COLO829 (cell line): ENCODE measurements around the gene UBXN6.

ENCODE experiments used
- DNase-seq: peaks from one replicate; pipeline ENCODE4 v3.0.0; 2012; ENCODE audit warnings: low spot score

Gene UBXN6

DNA sequence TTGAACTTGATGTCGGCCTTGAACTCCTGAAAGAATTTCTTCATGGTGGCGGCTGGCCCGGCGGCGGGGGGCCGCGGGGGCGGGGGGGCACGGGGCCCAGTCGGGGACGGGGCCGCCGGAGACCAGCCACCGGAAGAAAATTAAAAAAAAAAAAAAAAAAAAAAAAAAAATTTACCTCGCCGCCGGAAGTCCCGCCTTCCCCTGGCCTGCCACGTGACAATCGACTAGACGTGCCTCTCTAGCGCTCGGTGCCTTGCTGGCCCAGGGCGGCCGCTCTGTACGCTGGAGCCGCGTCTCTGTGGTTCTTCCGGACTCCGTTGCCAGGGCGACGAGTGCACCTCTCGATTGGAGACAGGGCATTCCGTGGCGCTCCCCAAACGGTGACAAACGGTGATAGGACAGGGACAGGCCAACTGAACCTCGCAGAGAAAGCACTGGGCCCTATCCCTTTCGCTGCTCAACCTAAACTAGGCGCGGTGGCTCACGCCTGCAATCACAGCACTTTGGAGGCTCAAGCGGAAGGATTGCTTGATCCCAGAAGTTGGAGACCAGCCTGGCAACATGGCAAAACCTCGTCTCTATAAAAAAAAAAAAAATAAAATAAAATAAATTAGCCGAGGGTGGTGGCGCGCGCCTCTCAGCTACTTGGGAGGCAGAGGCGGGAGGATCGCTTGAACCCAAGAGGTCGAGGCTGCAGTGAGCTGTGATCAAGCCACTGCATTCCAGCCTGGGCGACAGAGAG is at the start of gene UBXN6:
Gene UBXN6, minus strand, starts transcription at position 141 of the 742 bp plus-strand sequence. Its CDS starts 97 bp downstream, at position 44.
- peak; percentile 98 for DNase-seq

GRCh38 chr19:4507150-4507452 is 49.5 kb upstream of the UBXN6 start:
- no peak for DNase-seq

DNA sequence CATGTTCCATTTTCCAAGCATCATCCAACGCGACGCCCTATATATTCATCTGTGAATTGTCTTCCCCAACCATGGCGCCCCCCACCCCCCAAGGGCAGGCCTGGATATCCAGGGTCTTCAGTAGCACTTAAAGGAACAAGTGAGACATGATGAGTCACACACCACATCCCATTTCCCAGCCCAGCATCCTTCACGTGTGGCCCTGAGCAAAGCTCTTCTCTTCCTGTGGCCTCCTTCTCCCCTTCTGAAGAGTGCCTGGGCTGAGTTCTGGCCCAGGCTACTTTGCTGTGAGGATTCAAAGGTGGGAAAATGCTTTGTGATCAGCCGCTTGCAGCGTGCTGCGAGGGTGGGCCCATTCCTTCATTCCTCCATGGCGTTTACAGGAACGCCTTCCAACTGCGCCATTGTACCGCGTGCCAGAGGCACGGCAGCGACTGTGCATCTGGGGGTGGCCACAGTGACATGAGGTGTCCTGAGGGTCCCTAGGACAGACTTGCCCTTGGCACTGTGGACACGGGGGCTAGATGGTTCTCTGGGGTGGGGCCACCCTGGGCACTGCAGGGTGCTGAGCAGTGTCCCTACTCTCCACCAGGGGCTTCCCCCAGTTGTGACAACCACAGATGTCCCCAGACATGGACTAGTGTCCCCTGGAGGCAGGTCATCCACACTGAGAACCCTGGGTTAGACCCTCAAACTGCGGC is 49.0 kb upstream of the UBXN6 start:
- DNase-seq = peak; percentile 45

GRCh38 chr19:4505570-4506448 is 48.2 kb upstream of the UBXN6 start:
- no peak for DNase-seq

- DNase-seq = no peak
Measured at GRCh38 chr19:4504891-4505569, 47.4 kb upstream of the UBXN6 start.

GRCh38 chr19:4504297-4504701 is 46.7 kb upstream of the UBXN6 start:
- DNase-seq = no peak

GRCh38 chr19:4503825-4504170 is 46.2 kb upstream of the UBXN6 start:
- DNase-seq = no peak

DNA sequence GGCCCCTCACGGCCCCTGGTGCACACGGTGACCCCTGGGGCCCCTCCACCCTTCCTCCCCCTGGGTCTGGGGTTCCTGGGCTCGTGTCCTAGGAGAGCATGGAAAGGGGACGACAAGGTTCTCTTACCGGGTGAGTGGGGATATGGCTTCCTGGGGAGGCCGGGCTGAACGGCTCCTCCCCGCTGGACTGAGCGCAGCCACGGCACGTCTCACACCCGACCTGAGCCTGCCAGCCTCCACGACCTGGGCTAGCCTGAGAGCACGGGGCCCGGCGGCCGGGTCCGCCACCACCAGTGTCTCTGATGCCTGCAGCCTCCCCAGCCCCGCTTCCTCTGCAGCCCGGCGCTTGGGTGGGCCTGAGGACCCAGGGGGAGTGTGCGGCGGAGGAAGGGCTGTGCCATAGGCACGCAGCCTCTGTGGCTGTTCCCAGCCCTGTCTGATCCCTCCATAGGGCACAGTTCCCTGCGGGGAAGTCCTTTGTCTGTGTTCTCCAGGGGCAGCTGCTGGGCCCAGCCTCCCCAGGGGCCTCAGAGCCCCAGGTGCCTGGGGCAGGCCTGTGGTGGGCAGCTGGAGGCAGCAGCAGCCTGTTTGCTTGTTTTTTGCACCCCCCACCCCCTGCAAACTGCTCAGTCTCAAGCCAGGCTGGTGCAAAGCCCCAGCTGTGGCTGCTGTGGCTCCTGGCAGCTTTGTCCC is 45.7 kb upstream of the UBXN6 start:
- no peak for DNase-seq

- DNase-seq = no peak
Measured at GRCh38 chr19:4502282-4503131, 44.9 kb upstream of the UBXN6 start.

DNA sequence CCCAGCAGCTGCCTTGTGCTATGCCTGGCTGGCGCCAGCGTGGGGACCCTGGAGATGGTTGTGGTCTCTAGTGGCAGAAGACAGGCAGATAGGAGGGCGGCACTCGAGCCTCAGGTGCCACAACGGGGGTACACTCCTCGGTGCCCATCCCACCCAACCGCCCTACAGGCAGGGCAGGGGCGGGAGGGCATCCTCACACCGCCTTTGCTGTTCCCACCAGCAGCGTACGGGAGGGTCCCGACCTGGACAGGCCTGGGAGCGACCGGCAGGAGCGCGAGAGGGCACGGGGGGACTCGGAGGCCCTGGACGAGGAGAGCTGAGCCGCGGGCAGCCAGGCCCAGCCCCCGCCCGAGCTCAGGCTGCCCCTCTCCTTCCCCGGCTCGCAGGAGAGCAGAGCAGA is 44.1 kb upstream of the UBXN6 start:
- no peak for DNase-seq

GRCh38 chr19:4500841-4501591 is 43.4 kb upstream of the UBXN6 start:
- no peak for DNase-seq

GRCh38 chr19:4499855-4500254 is 42.3 kb upstream of the UBXN6 start:
- DNase-seq = no peak

DNA sequence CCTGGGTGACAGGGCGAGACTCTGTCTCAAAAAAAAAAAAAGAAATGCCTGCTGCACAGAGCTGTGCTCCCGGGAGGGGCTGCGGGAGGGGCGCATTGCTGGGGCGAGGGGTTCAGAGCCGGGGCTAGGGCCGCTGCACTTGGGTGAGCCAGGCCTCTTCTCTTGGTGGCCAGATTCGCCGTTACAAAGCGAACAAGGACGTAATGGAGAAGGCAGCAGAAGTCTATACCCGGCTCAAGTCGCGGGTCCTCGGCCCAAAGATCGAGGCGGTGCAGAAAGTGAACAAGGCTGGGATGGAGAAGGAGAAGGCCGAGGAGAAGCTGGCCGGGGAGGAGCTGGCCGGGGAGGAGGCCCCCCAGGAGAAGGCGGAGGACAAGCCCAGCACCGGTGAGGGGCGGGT is 41.7 kb upstream of the UBXN6 start:
- DNase-seq = no peak

GRCh38 chr19:4498694-4499093 is 41.1 kb upstream of the UBXN6 start:
- DNase-seq = no peak

- DNase-seq = no peak
Measured at GRCh38 chr19:4497770-4498389, 40.3 kb upstream of the UBXN6 start.

GRCh38 chr19:4496304-4496703 is 38.7 kb upstream of the UBXN6 start:
- DNase-seq = no peak

GRCh38 chr19:4495471-4495870 is 37.9 kb upstream of the UBXN6 start:
- no peak for DNase-seq

GRCh38 chr19:4494691-4495064 is 37.1 kb upstream of the UBXN6 start:
- DNase-seq = no peak

DNA sequence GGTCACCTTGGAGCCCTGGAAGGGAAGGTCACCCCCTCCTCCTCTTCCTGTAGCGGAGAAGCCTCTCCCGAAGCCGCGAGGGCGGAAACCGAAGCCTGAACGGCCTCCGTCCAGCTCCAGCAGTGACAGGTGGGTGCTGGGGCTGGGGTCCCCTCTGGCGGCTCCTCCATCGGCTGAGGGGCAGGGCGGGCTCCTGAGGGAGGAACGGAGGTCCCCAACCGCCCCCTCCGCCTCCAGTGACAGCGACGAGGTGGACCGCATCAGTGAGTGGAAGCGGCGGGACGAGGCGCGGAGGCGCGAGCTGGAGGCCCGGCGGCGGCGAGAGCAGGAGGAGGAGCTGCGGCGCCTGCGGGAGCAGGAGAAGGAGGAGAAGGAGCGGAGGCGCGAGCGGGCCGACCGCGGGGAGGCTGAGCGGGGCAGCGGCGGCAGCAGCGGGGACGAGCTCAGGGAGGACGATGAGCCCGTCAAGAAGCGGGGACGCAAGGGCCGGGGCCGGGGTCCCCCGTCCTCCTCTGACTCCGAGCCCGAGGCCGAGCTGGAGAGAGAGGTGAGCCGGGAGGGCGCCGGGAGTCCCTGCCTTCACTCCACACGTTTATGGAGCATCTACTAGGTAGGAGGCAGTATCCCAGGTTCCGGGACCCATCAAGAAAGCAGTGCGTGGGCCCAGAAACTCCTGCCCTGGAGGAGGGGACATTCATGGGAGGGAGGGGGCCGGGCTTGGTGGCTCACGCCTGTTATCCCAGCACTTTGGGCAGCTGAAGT is 36.5 kb upstream of the UBXN6 start:
- DNase-seq = no peak
